GM12875 (cell line): ENCODE results near the gene HSPA12A.

Source experiments
- H3K4me3 ChIP-seq: one replicate; pipeline ENCODE4 v1.5.1; 2011; ENCODE audit warnings: low read depth, low read length, control low read depth
- CTCF ChIP-seq: IDR thresholded peaks from 2 replicates; pipeline ENCODE4 v1.5.1; 2011; ENCODE audit warnings: low read depth, mild to moderate bottlenecking, control low read depth, inconsistent platforms, low read length, moderate library complexity, borderline replicate concordance; ENCODE audit not compliant: insufficient read depth

Gene HSPA12A

GRCh38 chr10:116685807-116686206 lies 56.6 kb downstream of the HSPA12A start:
- no peak for TF ChIP-seq CTCF
- no peak overlapping the region for H3K4me3 ChIP-seq

- no peak for TF ChIP-seq CTCF
- no peak overlapping the region for H3K4me3 ChIP-seq
These were observed 57.6 kb downstream of the HSPA12A start for GRCh38 chr10:116684781-116685180.

- H3K4me3 ChIP-seq, result no peak overlapping the region
- TF ChIP-seq CTCF, result no peak
These were observed 58.5 kb downstream of the HSPA12A start for GRCh38 chr10:116683821-116684220.

- H3K4me3 ChIP-seq, result no peak overlapping the region
- TF ChIP-seq CTCF, result no peak
These were observed 59.2 kb downstream of the HSPA12A start for GRCh38 chr10:116683166-116683565.

GRCh38 chr10:116679351-116679750 lies 63.0 kb downstream of the HSPA12A start:
- no peak overlapping the region for H3K4me3 ChIP-seq
- TF ChIP-seq CTCF, result no peak

GRCh38 chr10:116676633-116677032 lies 65.7 kb downstream of the HSPA12A start:
- H3K4me3 ChIP-seq, result no peak overlapping the region
- TF ChIP-seq CTCF, result no peak

- TF ChIP-seq CTCF, result no peak
- no peak overlapping the region for H3K4me3 ChIP-seq
These were observed 66.2 kb downstream of the HSPA12A start for GRCh38 chr10:116676118-116676517.
